Stimulated activated CD8-positive, alpha-beta memory T cell treated with anti-CD3 and anti-CD28 coated beads, Interleukin-2, amount 100 ng/mL, for 1 hour (primary cell): Measurements from ENCODE around the gene CNTN2.
A peak's percentile ranks its signal among the peaks of the same experiment; 100 is the strongest.

ENCODE experiments used
- DNase-seq, 2 donors: peaks; one replicate each; pipeline ENCODE4 v3.0.0-alpha.2; 2020; ENCODE audit warnings: low read depth in 2 of 2

CNTN2 gene

DNA sequence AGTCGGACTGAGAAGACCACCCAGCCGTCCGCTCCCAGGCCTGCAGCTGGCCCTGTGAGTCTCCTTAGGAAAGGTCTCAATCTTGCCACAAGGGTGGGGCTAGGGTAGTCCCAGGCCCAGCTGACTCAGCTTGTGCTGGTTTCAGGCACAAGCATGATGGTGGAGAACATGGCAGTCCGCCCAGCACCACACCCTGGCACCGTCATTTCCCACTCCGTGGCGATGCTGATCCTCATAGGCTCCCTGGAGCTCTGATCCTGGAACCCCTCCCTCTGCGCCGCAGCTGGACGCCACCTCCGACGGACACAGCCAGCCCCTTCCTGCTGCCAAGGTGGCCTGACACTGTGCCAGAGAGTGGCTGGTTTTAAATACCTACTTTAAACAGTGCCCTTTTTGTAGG, 30.5 kb downstream of the CNTN2 start:
- no peak for DNase-seq

DNA sequence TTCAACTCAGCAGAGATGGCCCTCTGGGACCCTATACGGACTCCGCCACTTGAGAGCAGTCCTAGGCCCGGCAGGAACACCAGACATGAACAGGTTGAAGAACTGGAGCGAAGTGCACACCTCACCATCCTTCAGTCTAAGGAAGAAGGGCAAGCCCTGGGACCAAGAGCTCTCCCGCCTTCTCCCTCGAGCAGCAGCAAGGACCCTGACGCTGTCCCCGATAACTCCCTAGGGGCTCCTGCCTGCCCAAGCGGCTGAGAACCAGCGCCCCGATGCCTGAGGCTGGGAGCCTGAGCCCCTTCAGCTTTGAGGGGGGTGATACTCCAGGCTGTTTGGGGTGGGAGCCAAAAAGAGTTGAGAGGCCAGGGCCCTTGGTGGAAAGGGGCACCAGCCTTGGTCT, 31.1 kb downstream of the CNTN2 start:
- DNase-seq = no peak

DNA sequence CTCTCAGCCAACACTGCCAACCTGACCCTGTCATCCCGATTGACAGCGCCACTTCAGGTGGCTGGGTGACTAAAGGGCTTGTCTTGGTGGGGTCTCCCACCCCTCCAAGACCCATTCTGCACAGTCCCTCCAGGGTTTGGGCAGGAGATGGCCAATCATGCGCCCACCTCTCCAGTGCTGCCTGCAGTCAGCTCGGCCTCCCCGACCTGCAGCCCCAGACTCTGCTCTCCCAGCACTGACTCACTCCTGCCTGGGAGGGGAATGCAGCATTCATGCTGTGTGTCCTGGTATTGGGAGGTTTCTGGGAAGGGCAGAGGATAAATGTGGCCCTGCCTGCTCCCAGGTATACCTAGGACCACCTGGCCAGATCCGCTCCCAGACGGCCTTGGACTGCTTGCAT, 31.5 kb downstream of the CNTN2 start:
- DNase-seq = no peak

DNA sequence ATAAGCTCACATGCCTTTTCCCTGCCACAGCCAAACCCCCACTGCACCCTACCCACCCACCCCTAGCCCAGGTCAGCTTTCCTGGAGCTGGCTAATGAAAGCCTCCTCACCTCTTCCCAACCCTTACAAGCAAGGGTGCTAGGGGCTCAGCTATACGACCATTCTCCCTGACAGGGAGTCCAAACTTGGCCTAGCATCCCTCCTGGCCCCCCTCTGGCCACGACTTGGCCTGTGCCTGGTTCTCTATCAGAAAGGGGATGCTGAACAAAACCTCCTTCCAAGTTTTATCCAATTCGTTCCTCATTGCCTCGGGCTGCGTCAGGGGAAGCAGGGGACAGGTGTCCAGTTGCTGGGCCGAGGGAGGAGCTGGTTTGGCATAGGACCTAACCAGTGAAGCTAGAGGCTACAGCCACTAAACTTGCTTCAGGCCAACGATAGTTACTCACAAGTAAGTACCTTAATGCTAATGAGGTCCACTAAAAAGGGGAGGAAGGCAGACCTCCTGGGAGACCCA, 32.7 kb downstream of the CNTN2 start:
- no peak for DNase-seq

DNA sequence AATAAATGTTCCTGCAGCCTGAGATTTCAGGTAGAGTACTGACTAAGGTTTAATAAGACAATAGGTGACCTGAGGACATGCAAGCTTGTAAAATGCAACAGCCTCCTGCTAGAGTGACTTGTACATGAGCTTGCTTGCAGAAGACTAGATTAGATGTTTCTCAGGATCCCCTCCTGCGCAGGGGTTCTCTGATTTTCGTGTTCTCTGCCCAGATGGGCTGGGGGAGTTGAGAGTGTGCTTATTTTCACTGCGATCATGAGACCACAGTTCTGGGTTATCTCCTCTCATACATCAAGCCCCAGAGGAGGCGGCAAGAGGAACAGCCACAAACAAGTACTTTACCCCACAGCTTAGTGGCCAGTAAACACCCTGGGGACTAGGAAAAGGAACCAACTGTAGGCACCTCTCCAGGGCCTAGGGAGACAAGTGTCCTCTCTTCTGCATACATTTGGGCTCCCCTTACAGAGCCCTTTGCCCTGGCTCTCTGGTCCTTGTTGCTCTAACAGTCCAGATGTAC, 33.3 kb downstream of the CNTN2 start:
- DNase-seq = no peak

DNA sequence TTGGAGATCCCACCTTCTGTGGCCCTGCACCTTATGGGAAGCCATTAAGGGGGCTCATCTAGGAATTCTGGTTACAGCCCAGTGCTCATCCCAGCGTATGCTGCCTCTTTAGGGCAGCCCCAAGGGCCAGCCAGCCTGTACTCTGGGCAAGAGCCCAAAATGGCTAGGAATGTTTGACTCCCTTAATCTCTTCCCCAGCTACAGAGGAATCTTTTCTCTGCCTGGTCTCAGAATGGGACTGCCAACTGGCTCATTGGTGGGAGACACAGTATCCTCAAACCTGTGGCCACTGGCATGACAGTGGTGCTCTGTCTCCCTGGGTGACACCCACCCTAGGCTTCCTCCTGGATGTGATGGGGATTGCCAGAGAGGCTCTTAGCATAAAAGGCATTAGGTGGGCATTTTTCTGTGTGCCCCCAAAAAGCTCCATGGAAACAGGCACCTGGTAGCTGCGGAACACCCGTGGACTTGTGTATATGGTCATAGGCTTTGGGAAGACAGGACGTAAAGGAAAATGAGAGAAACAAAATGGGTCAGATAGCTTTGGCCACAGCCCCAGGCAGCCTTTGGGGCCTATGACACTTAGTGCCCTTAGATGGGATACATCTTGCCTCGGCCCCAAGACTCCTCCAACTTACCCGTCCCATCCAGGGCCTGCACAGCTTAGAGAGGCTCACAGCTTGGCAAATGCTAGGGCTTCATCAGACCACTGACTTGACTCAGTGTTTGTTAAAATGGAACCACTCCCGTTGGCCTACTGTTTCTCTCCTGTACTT, 34.3 kb downstream of the CNTN2 start:
- no peak for DNase-seq

DNA sequence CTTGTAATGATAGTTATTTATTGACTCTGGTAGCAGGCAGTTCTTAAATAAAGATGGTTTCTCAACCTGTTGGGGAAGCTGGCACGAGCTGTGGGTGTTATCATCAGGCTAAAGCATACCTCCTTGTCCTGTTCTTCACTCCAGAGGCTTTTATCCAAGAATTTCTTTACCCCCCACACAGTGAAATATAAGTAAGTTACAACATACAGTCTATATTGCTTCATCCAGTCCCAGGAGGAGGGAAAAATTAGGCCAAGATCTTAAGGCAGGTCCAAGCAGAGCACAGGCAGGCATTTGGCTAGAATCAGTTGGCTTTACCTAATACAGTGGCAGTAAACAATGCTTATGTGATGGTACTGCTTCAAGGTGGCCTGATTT, 34.9 kb downstream of the CNTN2 start:
- no peak for DNase-seq

DNA sequence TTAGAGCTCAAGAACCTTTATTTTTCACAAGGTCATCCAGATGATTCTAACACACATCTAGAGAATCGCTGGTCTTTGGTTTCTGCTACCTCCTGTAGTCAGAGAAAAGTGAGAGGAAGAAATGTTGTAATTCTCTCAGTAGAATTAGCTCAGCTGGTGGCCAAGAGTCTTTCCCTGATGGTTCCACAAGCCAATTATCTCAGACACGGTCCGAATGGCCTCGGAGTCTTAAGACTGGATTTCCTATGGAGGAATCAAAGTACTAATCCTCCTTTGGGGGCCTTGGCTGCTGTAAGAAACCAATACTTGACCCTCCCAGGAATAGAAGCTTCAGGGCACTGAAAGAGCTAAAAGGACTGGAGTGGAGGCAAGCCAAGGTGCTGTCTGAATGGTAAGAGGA, 39.4 kb downstream of the CNTN2 start:
- no peak for DNase-seq

DNA sequence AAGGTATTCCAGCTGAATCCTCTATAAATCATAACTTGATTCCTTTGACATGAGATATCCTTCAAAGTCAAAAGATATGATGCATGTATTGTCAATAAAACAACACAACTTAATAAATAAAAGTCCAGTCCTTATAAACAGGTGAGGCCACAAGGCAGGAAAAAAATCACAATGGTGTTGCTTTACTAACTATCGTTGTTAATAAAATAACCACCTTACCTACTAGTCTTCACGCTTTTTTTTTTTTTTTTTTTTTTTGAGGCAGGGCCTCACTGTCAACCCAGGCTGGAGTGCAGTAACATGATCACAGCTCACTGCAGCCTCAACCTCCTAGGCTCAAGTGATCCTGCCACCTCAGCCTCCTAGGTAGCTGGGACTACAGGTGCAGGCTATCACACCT, 41.3 kb downstream of the CNTN2 start, which contains the start of gene TMEM81:
TSS of gene TMEM81 (minus strand) at position 101 of the 400 bp plus-strand sequence. CDS start 140 bp downstream, outside the sequence.
- DNase-seq = no peak

DNA sequence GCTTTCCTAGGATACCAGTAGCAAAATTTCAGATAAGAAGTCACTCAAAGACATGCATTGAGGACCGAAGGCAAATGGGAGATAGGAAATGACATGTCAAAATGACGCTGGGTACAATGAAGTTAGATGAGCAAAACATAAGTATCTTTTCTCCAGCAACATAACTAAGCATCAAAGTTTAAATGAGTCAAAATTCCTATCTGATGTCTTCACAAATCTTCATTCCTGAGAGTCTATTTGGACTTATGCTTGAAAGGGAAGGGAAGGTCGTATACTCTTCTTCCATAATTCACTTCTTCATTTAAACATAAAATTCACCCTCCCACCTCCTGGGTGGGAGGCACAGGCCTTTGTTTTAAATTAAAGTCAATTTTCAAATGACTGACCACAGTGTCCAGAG, 45.3 kb downstream of the CNTN2 start:
- no peak for DNase-seq

DNA sequence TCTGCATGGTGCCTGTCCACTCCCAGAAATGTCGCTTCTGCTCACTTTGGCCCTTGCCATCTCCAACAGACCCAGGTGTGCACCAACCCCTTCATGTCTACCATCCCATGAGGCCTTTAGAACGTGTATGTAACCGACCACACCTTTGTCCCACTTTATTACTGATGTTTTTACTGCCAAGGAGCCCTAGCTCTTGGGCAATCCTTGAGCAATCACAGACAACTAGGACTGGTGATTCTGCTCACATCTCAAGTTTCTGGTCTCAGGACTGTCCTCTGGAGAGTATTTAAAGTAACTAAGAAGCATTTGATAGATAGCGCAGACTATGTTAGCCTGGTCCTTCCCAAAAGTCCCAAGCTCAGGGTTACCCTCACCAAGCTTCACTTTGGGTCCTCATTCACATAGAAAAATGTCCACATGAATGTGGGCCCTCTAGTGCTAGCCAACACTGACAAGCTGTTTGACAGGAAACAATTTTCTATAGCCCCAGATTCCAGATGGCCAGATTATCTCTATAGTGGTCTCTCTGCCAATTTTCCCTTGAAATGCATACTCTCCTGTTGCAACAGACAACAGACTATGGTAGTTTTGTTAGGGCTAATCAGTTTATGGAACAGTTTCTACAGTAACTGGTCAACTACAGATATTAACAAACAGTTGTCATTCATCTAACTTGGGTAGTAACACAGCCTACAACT, 48.2 kb downstream of the CNTN2 start:
- DNase-seq = no peak

DNA sequence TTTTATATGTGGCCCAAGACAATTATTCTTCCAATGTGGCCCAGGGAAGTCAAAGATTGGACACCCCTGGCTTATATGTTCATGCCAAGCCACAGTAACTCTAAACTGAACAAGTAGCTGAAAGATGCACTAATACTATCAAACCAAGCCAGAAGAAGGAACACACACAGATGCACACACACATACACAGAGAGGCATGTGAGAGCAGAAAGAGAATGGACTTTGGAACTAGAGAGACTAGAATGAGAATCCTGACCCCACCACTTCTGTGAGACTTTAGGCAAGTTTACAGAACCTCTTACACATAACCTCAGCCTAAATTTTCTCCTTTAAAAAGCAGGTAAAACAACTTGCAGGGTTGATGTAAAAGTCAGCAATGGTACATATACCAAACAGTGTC, 52.4 kb downstream of the CNTN2 start:
- DNase-seq = no peak

DNA sequence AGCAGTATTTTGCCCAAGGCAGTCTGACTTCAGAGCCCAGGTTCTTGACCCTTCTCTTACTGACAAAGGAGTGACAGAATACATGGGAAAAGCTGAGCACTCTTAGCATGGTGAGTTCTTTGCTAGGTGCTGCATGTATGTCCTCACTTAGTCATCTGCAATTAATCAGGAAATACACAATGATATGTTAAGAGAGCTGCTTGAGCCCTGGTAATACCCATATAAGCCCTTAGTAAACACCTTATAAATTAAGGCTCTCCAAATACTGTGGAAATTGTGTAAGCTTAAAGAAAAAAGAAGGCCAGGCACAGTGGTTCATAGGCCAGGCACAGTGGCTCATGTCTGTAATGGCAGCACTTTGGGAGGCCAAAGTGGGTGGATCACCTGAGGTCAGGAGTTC, 55.2 kb downstream of the CNTN2 start:
- no peak for DNase-seq

DNA sequence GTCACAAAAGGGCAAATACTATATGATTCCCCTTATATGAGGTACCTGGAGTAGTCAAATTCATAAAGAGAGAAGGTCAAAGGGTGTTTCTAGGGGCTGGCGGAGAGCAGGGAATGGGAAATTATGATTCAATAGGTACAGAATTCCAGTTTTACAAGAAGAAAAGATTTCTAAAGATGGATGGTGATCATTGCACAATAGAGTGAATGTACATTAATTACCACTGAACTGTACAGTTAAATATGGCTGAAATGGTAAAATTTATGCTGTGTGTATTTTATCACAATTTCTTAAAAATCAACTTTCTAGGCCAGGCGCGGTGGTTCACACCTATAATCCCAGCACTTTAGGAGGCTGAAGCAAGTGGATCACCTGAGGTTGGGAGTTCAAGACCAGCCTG, 59.4 kb downstream of the CNTN2 start:
- no peak for DNase-seq

DNA sequence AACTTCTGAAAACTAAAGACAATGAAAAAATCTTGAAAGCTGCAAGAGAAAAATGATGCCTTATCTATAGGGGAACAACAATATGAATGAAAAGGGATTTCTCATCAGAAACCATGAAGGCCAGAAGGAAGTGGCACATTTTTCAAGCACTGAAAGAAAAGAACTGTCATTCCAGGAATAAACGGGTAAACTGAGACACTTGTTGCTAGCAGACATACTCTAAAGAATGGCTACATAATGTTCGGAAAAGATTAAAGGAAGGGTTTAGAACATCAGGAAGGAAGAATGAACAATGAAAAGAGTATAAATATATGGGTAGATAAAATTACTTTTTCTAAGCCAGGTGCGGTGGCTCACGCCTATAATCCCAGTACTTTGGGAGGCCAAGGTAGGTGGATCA, 64.3 kb downstream of the CNTN2 start:
- DNase-seq = no peak

DNA sequence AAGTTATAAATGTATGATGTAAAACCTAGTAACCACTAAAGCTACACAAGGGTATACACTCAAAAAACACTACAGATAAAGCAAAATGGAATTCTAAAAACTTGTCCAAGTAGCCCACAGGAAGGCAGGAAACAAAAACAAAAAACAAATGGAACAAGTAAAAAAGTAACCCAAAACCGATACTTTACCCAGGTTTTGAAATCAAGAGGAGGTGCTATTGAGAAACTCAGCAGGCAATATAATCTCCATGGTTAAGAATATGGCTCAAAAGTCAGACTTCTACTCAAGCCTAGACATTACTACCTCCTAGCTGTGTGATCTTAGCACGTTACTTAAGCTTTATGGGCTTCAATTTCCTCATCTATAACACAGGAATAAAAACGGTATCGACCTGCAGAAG, 65.5 kb downstream of the CNTN2 start:
- no peak for DNase-seq

DNA sequence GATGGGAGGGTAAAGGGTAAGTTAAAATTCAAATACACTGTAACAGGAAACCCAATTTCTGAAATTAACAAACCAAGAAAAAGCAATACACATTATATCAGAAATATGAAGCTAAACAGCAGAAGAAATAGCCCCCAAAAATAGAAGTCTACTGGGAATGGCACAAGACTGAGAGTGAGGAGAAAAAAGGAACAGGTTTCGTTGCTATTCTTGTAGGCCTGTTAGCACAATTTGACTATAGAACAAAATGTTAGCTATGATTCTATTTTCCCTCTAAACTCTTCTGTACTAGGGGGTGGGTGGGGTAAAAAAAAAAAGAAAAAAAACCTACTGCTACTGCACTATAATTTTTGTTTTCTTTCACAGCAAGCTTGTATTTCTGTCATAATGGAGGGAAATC, 66.3 kb downstream of the CNTN2 start:
- DNase-seq = no peak

DNA sequence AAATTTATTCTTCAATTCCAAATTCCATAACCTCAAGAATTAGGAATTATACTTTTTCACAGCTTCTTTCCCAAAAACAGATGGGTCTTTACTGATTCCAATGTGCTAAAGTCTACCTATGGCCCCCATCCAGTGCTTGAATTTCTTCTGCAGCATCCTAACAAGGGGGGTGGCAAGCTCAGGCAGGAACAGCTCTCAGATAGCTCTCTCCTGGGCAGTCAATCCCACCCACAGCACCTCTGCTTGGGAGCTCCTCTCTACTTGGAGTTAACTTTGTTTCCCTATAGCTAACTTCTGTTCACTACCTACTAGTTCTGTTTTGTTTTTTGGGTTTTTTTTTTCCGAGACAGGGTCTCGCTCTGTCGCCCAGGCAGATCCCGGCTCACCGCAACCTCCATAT, 66.7 kb downstream of the CNTN2 start:
- DNase-seq = no peak

DNA sequence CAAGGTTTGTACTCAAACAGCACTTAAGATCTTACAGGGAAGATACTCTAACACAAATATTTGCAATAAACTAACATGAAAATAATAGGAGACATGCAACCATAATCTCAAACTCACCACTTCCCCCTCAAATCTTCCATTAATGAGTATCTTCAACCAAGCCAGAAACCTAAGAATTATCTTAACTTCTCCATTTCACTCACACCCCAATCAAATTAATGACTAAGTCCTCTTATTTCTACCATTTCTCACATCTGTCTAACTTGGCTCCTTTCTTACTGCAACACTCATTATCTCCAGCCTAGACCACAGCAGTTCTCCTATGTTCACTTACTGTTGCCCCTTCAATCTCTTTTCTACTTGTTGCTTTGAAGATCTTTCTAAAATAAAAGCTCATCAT, 68.3 kb downstream of the CNTN2 start:
- no peak for DNase-seq

DNA sequence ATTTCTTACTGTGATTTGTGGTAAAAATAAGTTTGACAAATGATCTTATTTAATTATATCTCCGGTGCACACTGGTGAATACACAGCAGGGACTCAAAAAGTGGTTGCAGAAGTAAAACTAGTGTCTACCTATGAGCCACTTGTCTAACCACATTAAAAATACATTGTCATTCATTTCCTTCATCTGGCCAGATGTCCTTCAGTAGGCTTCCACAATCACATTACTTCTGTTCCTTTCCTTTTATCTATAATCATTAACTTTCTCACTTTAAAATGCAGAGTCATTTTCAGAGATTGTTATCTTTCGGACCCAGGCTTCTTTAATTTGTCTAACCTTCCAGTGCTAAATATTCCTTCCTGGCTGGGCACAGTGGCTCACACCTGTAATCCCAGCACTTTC, 75.7 kb downstream of the CNTN2 start:
- DNase-seq = no peak

DNA sequence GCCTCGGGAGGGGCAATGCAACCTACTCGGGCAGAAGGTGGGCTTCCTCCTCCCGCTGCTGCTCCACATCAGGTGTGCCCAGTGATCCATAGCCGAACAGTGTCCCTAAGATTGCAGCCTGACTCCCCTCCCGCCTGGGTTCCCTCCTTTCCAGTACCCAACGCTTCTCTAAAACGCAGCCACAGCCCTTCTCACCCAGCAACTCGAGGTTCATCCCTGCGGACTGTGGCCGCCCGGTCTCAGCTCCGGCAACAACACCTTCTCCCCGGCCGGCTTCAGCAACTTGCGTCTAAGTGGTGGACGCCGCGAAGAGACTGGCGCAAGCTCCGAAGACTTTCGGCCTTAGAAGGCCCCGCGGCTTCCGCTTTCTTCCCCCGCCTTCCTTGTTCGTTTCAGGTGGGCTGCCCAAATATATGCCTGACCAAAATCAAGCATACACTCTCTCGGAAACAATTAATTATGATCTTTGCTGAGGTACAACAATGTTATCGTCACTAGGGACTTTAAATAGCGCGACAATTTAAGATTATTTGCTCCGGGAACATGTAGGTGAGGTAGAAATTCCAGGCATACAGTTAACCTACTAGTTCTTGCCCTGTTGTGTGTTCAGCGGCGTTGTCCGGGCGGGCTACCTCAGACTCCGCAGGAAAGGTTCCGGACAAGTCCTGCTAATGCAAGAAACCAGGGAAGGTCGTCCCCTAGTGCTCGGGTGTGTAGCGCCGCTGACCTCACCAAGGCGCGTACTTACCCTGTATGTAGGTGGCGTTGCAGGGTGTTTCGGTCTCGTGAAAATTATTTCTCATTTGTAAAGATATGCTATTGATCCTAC, 78.9 kb downstream of the CNTN2 start, which contains the start of gene RBBP5:
TSS of gene RBBP5 (minus strand) at position 319 of the 829 bp plus-strand sequence. CDS start at position 214, 105 bp downstream.
- DNase-seq = peak; percentile 86 to 95

DNA sequence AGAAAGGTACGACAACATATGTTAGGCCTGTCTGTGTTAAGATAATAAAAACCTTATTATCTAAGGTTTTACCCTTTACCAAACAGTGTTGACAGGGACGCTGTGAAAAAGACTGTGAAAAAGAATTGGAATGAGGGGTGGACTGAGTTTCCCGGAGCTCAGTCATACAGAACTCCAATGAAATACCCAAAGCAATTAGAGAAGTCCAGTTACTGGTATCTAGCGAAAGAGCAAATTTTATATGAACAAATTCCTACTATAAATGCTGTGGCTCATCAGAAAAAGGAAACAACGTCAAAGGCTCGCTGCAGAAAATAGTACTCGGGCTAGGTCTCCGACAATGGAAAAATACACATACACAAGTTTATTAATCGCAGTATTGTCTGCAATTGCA, 79.5 kb downstream of the CNTN2 start:
- DNase-seq = no peak
